GM21360 (cell line): Measurements from ENCODE around the gene RNASEH2A.
"Not testable (repeated sequence)": the region's sequence is repeated elsewhere in the genome, so short reads cannot be mapped to it uniquely, and the experiment has no call there.

Experiments
- ATAC-seq: cut with Tn5 transposase; IDR thresholded peaks from one replicate; pipeline ENCODE4 v1.9.1; 2021; ENCODE audit warnings: mild to moderate bottlenecking, moderate library complexity; ENCODE audit not compliant: unreplicated experiment

RNASEH2A gene

GRCh38 chr19:12828494-12828893 lies 22.1 kb downstream of the RNASEH2A start:
- ATAC-seq: no peak

GRCh38 chr19:12833418-12833737 lies 27.0 kb downstream of the RNASEH2A start:
- ATAC-seq: no peak

- ATAC-seq: no peak
Observed at GRCh38 chr19:12833738-12834565, 27.6 kb downstream of the RNASEH2A start.

GRCh38 chr19:12834566-12834943 lies 28.2 kb downstream of the RNASEH2A start, which contains the start of gene RTBDN:
Gene RTBDN, minus strand, starts transcription at chr19:12834579. Its CDS starts 4,600 bp downstream, at chr19:12829979.
- ATAC-seq: no peak

GRCh38 chr19:12834976-12835757 lies 28.8 kb downstream of the RNASEH2A start:
- ATAC-seq: no peak

- ATAC-seq: no peak
Observed at GRCh38 chr19:12836529-12836863, 30.1 kb downstream of the RNASEH2A start.

GRCh38 chr19:12837225-12837624 lies 30.8 kb downstream of the RNASEH2A start:
- no peak for ATAC-seq

- peak; percentile 41 for ATAC-seq
Observed at GRCh38 chr19:12838182-12838885, 31.9 kb downstream of the RNASEH2A start, which contains the start of gene MAST1. Gene MAST1, plus strand, starts transcription at chr19:12838515. Its CDS starts 58 bp downstream, at chr19:12838573.

- ATAC-seq: no peak
Observed at GRCh38 chr19:12838886-12839756, 32.7 kb downstream of the RNASEH2A start.

GRCh38 chr19:12840091-12841079 lies 34.0 kb downstream of the RNASEH2A start:
- ATAC-seq: no peak

- ATAC-seq: no peak
Observed at GRCh38 chr19:12841094-12841493, 34.7 kb downstream of the RNASEH2A start.

GRCh38 chr19:12842511-12842910 lies 36.1 kb downstream of the RNASEH2A start:
- ATAC-seq: no peak

- ATAC-seq: no peak
Observed at GRCh38 chr19:12843328-12843727, 36.9 kb downstream of the RNASEH2A start.

GRCh38 chr19:12843999-12844732 lies 37.8 kb downstream of the RNASEH2A start:
- no peak for ATAC-seq

- not testable (repeated sequence) for ATAC-seq
Observed at GRCh38 chr19:12846613-12847012, 40.2 kb downstream of the RNASEH2A start.

- ATAC-seq: no peak
Observed at GRCh38 chr19:12847159-12848139, 41.1 kb downstream of the RNASEH2A start.

- no peak for ATAC-seq
Observed at GRCh38 chr19:12856653-12857052, 50.3 kb downstream of the RNASEH2A start.
